Esophagus squamous epithelium (tissue), 5 donors: ENCODE measurements around the gene KLHDC7B. TPM values are rescaled to one million over a fixed set of nuclear protein-coding genes. Genes with fewer than 3 reads are reported as not detected.

Experiments
- DNase-seq: peaks from one replicate; lab custom pipeline; 2025; lab: John Stamatoyannopoulos, UW
- H3K27ac ChIP-seq, 4 donors: fragments of 200-600 bp; sonication (generic); one replicate each; pipeline ENCODE4 v1.5.1; 2016 to 2019; ENCODE audit warnings: mild to moderate bottlenecking in 1 of 4
- H3K27me3 ChIP-seq, 4 donors: fragments of 200-600 bp; sonication (generic); 1 replicate in 3 of 4; 2 replicates in 1 of 4; pipeline versions ENCODE4 v1.5.1 to v1.6.0; 2017 to 2021; ENCODE audit warnings: antibody characterized with exemption in 1 of 4
- H3K36me3 ChIP-seq, 3 donors: fragments of 200-600 bp; sonication (generic); one replicate each; pipeline ENCODE4 v1.5.1; 2016 to 2019
- H3K4me1 ChIP-seq, 3 donors: fragments of 200-600 bp; sonication (generic); one replicate each; pipeline ENCODE4 v1.5.1; 2017 to 2019
- H3K4me3 ChIP-seq, 4 donors: fragments of 200-600 bp; sonication (generic); 1 replicate in 3 of 4; 2 replicates in 1 of 4; pipeline ENCODE4 v1.5.1; 2016 to 2019; ENCODE audit warnings: mild to moderate bottlenecking in 2 of 4, moderate library complexity in 1 of 4
- H3K9me3 ChIP-seq, 3 donors: fragments of 200-600 bp; sonication (generic); one replicate each; pipeline ENCODE4 v1.5.1; 2016 to 2019
- POLR2A ChIP-seq, 4 donors: fragments of 450-650 bp; IDR thresholded peaks; one replicate each; pipeline ENCODE4 v1.6.1; 2017; ENCODE audit warnings: antibody characterized with exemption in 4 of 4, mild to moderate bottlenecking in 4 of 4, moderate library complexity in 3 of 4
- WGBS, 2 donors: methylation state at CpG; one replicate each; pipeline ENCODE4 v1.1.5; 2018; 5-methylcytosine and 5-hydroxymethylcytosine counted together
- intact Hi-C: fragments of 100-400 bp; cut with DNase I; formaldehyde crosslinking; loops from one replicate; pipeline ENCODE4 v1.15.0; 2022
- total RNA-seq, 4 donors: library from RNA; depleted of rRNA; stranded (reverse); fragments of >200 nt; gene quantifications; one replicate each; pipeline ENCODE4 v1.1.0, GENCODE V29; 2016
- TF ChIP-seq, protein P1 (sequence below), 6 experiments: fragments of 450-650 bp in 4 of 6; fragments of 200-600 bp in 2 of 6; sonication (generic) in 2 of 6; IDR thresholded peaks; one replicate each; pipeline ENCODE4 v1.5.1; 2016 to 2019; ENCODE audit warnings: antibody characterized with exemption in 6 of 6, mild to moderate bottlenecking in 4 of 6, moderate library complexity in 4 of 6
- donor health status: DM: yes; HTN: yes; CAD: no.

Gene KLHDC7B
- total RNA-seq, 4 donors from 2014 or later = 0.26 to 0.53 (median 0.40) TPM

DNA sequence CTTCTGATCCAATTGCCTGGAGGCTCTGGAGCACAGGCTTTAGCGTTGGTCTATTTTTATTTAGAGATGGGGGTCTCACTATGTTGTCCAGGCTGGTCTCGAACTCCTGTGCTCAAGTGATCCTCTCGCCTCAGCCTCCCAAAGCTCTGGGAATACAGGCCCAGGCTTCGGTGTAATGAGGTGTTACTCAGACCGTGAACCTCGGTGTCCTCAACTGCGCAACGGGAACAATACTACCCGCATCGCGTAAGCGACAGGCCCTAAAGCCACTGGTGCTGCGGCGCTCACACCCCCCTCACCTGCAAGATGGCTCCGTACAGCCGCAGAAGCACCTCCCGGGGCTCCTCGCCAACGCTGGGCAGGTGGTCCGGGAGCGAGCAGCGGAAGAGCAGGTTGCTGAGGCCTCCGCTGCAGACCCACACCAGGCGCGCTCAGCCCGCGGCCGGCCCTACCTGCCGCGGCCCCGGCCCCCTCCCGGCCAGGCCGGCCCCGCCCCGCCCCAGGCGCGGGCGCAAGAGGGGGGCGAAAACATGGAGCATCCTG is 36.3 kb downstream of the KLHDC7B start:
- 25% methylated on average over 4 of the region's 39 CpGs; no CpG with 5 or more reads in 1 of the 2 donors for WGBS, 2 donors
- no peaks in the 10 kb centered on the region for H3K9me3 ChIP-seq
- no peak for TF ChIP-seq POLR2A (IDR thresholded peaks at IDR 0.05)
- TF ChIP-seq, protein P1, sequence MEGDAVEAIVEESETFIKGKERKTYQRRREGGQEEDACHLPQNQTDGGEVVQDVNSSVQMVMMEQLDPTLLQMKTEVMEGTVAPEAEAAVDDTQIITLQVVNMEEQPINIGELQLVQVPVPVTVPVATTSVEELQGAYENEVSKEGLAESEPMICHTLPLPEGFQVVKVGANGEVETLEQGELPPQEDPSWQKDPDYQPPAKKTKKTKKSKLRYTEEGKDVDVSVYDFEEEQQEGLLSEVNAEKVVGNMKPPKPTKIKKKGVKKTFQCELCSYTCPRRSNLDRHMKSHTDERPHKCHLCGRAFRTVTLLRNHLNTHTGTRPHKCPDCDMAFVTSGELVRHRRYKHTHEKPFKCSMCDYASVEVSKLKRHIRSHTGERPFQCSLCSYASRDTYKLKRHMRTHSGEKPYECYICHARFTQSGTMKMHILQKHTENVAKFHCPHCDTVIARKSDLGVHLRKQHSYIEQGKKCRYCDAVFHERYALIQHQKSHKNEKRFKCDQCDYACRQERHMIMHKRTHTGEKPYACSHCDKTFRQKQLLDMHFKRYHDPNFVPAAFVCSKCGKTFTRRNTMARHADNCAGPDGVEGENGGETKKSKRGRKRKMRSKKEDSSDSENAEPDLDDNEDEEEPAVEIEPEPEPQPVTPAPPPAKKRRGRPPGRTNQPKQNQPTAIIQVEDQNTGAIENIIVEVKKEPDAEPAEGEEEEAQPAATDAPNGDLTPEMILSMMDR (IDR thresholded peaks at IDR 0.05) = no peak
- H3K27me3 ChIP-seq = no peaks in the 10 kb centered on the region
- peak overlapping the region; percentile 94 to 99 (median 95) for H3K27ac ChIP-seq
- peaks cover 20 to 41% (median 27%) of the 10 kb centered on the region in 3 donors for H3K4me1 ChIP-seq
- H3K36me3 ChIP-seq = peaks cover 0 to 29% (median 6%) of the 10 kb centered on the region in 3 donors
- no peak for DNase-seq
- peak overlapping the region; percentile 65 to 75 (median 70) for H3K4me3 ChIP-seq
- intact Hi-C loops = no loop called here

DNA sequence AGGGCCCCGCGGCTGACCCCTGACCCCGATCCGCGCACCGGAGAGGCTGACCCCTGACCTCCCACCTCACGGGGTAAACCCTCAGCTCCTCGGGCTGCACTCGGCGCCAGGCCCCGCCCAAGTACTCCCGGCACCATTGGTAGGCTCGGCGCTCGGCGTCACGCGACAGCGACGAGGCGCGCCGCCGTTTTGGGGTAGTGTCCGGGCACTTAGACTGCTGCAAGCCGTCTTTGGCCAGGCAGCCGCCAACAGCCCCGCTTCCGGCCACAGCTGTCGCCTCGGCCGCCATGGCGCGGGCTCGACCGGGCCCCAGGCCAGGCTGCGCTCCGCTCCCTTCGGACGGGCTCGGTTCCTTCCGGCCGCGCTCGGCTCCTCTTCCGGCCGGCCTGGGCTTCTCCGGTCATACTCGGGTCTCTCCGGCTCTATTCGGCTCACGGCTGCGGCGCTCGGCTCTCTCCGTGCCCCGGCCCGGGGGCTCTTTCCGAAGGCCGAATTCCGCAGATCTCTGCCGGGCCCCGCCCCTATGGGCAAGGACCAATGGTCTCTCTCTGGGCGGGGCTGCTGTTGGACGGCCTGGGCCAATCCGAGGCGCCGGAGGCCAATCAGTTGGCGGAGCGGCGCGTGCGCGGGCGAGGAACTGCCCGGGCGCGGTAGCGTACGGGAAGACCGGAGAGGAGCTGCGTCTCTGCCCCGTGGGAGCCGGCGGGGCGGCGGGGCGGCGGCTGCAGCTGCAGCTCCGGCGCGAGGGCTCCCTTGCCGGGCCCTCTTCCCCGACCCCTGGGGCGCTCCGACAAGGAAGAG is 37.0 kb downstream of the KLHDC7B start, which contains the start of gene CHKB:
CHKB (minus strand) TSS at position 357 of the 801 bp plus-strand sequence; CDS start at position 289, 68 bp downstream.
- no peaks in the 10 kb centered on the region for H3K27me3 ChIP-seq
- peak; percentile 89 for DNase-seq
- peaks cover 20 to 41% (median 27%) of the 10 kb centered on the region in 3 donors for H3K4me1 ChIP-seq
- no peaks in the 10 kb centered on the region for H3K9me3 ChIP-seq
- WGBS, 2 donors = no CpG with 5 or more reads among the region's 96 CpGs
- intact Hi-C loops = no loop called here
- TF ChIP-seq, protein P1 (IDR thresholded peaks at IDR 0.05) = peak in 2 of 6 experiments; percentile 3 to 14
- TF ChIP-seq POLR2A (IDR thresholded peaks at IDR 0.05) = peak in 3 of 4 donors; percentile 88 to 97 (median 93)
- H3K4me3 ChIP-seq = peak within 1 kb of the TSS; percentile 65 to 75 (median 70)
- peaks cover 0 to 29% (median 6%) of the 10 kb centered on the region in 3 donors for H3K36me3 ChIP-seq
- H3K27ac ChIP-seq = peak within 1 kb of the TSS; percentile 94 to 99 (median 95)

DNA sequence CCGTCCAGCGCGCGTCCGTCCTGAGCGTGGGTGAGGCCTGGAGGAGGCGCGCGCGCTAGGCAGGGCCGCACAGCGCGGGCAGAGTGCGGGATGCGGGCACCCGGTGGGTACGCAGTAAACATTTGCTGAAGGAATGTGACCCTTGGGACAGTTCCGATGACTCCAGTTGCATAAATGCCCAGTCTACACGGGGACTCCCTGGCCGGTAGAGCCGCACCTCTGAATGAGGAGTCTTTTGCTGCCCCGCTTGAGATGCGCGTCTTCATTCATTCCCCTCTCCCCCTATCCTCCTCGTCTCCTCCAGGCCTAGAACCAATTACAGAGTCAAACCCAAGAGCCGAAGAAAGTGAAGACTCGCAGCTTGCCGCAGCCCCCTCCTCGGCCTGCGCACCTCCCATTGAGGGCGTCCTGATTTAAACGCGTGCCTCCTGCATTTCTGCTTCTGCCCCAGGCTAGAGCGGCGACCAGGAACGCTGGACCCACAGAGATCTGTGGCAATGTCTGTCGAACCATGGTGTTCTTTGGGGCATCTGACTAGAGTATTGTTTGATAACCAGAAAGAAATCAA is 37.7 kb downstream of the KLHDC7B start:
- peak overlapping the region; percentile 72 to 99 (median 94) for H3K27ac ChIP-seq
- DNase-seq = no peak
- 9 to 10% methylated on average over 16 to 19 of the region's 37 CpGs for WGBS, 2 donors
- intact Hi-C loops = no loop called here
- peaks cover 17 to 36% (median 22%) of the 10 kb centered on the region in 3 donors for H3K4me1 ChIP-seq
- H3K9me3 ChIP-seq = no peaks in the 10 kb centered on the region
- peaks cover 0 to 29% (median 6%) of the 10 kb centered on the region in 3 donors for H3K36me3 ChIP-seq
- no peaks in the 10 kb centered on the region for H3K27me3 ChIP-seq
- H3K4me3 ChIP-seq = peak overlapping the region; percentile 65 to 75 (median 70)
- no peak for TF ChIP-seq POLR2A (IDR thresholded peaks at IDR 0.05)
- TF ChIP-seq, protein P1 (IDR thresholded peaks at IDR 0.05) = peak in 1 of 6 experiments; percentile 1

DNA sequence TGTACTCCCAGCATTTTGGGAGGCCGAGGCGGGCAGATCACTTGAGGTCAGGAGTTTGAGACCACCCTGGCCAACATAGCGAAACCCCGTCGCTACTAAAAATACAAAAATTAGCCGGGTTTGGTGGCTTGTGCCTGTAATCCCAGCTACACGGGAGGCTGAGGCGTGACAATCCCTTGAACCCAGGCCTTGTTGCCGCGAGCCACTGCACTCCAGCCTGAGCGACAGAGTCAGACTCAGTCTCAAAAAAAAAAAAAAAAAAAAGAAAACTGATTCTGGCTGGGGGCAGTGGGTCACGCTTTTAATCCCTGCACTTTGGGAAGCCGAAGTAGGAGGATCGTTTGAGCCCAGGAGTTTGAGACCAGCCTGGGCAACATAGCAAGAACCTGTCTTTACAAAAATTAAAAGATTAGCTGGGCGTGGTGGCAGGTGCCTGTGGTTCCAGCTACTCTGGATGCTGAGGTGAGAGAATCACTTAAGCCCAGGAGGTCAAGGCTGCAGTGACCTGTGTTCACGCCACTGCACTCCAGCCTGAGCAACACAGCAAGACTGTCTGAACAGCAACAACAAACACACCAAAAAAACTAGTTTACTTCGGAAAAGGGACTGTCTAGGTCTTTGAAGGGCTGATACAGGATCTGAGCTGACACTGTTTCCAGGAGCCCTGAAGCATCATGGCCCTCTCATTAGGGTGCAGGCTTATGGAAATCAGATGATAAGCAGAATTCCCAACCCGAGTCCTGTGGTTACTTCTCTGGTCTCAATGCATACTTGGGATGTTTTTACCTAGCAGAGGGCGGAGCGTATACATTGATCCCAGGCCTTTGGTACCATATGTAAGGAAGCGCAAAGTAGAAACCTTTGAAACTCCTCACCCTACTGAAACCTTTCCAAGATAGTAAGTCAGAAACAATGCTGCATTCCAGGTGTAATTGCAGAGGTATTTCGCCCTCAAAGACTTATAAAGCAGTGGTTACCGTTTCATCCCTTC is 38.7 kb downstream of the KLHDC7B start:
- Histone ChIP-seq H3K27me3 (no peaks in the 10 kb centered on the region), H3K36me3 (peaks cover 0 to 20% (median 6%) of the 10 kb centered on the region in 3 donors), H3K4me1 (peaks cover 17 to 26% (median 19%) of the 10 kb centered on the region in 3 donors), H3K9me3 (no peaks in the 10 kb centered on the region), H3K4me3 (no peak overlapping the region), H3K27ac (no peak overlapping the region)
- TF ChIP-seq, protein P1 (IDR thresholded peaks at IDR 0.05) = no peak
- TF ChIP-seq POLR2A (IDR thresholded peaks at IDR 0.05) = no peak
- DNase-seq = no peak
- WGBS, 2 donors = 91 to 94% methylated on average over 19 to 21 of the region's 23 CpGs
- intact Hi-C loops = no loop called here
